Mesendoderm (in vitro differentiated cells): ENCODE data around the gene LPIN2.

Experiments
- DNase-seq: peaks from one replicate; pipeline ENCODE4 v3.0.0; 2013
- H2AK5ac ChIP-seq: 2 replicates; pipeline ENCODE4 v1.6.1; 2013; ENCODE audit warnings: low read length, inconsistent platforms
- H2BK120ac ChIP-seq: 2 replicates; pipeline ENCODE4 v1.6.1; 2013; ENCODE audit warnings: low read depth, mild to moderate bottlenecking, low read length, moderate library complexity, mixed read lengths
- H2BK15ac ChIP-seq: replicated peaks from 2 replicates; pipeline ENCODE4 v1.6.1; 2013; ENCODE audit warnings: low read depth, mild to moderate bottlenecking, moderate library complexity
- H2BK5ac ChIP-seq: 2 replicates; pipeline ENCODE4 v1.6.1; 2013; ENCODE audit warnings: low read length, inconsistent platforms
- H3K18ac ChIP-seq: 2 replicates; pipeline ENCODE4 v1.6.1; 2013; ENCODE audit warnings: mild to moderate bottlenecking, low read length, mixed read lengths
- H3K23ac ChIP-seq: one replicate; pipeline ENCODE4 v1.6.1; 2013; ENCODE audit warnings: low read length
- H3K27ac ChIP-seq: 2 replicates; pipeline ENCODE4 v1.5.1; 2013; ENCODE audit warnings: low read depth, mild to moderate bottlenecking, inconsistent platforms, low read length, moderate library complexity
- H3K27me3 ChIP-seq: 2 replicates; pipeline ENCODE4 v1.6.1; 2013; ENCODE audit warnings: low read length, control low read depth, mild to moderate bottlenecking, inconsistent platforms; ENCODE audit not compliant: insufficient read depth, poor library complexity
- H3K36me3 ChIP-seq: 2 replicates; pipeline ENCODE4 v1.6.1; 2013; ENCODE audit warnings: low read length, inconsistent platforms; ENCODE audit not compliant: control insufficient read depth, insufficient read depth
- H3K4ac ChIP-seq: one replicate; pipeline ENCODE4 v1.6.1; 2013; ENCODE audit warnings: low read depth, mild to moderate bottlenecking, low read length, moderate library complexity
- H3K4me1 ChIP-seq: 2 replicates; pipeline ENCODE4 v1.6.1; 2013; ENCODE audit warnings: low read depth, low read length, inconsistent platforms; ENCODE audit not compliant: control insufficient read depth
- H3K4me2 ChIP-seq: 2 replicates; pipeline ENCODE4 v1.6.1; 2013; ENCODE audit warnings: low read length
- H3K4me3 ChIP-seq: 2 replicates; pipeline ENCODE4 v1.5.1; 2013; ENCODE audit warnings: mild to moderate bottlenecking, low read length
- H3K56ac ChIP-seq: one replicate; pipeline ENCODE4 v1.6.1; 2013; ENCODE audit warnings: low read length
- H3K79me1 ChIP-seq: 2 replicates; pipeline ENCODE4 v1.6.1; 2013; ENCODE audit warnings: low read length, inconsistent platforms
- H3K79me2 ChIP-seq: 2 replicates; pipeline ENCODE4 v1.6.1; 2013; ENCODE audit warnings: mild to moderate bottlenecking, low read length; ENCODE audit not compliant: control insufficient read depth, insufficient read depth
- H3K9ac ChIP-seq: 2 replicates; pipeline ENCODE4 v1.6.1; 2013; ENCODE audit warnings: low read length, inconsistent platforms
- H4K5ac ChIP-seq: one replicate; pipeline ENCODE4 v1.6.1; 2013; ENCODE audit warnings: low read length
- H4K8ac ChIP-seq: one replicate; pipeline ENCODE4 v1.6.1; 2013; ENCODE audit warnings: low read depth, mild to moderate bottlenecking, control low read depth, low read length, moderate library complexity
- WGBS: extraction: QIAGEN DNeasy Blood & Tissue Kit; methylation state at CpG from one replicate; pipeline ENCODE4 v1.1.7; 2013; ENCODE audit warnings: low lambda C conversion rate, missing lambda C conversion rate; ENCODE audit not compliant: insufficient coverage; ENCODE audit errors: extremely low coverage; 5-methylcytosine and 5-hydroxymethylcytosine counted together

Gene LPIN2

GRCh38 chr18:3016585-3017297 is 3.8 kb upstream of the LPIN2 start:
- no CpG with 5 or more reads among the region's 3 CpGs for WGBS
- no peak overlapping the region for H3K4me3 ChIP-seq

GRCh38 chr18:3015851-3016250 is 2.9 kb upstream of the LPIN2 start:
- Histone ChIP-seq H3K18ac (no peak overlapping the region), H3K4ac (no peak overlapping the region), H3K56ac (no peak overlapping the region), H2AK5ac (no peak overlapping the region), H3K27me3 (no peaks in the 10 kb centered on the region), H3K79me2 (peaks cover under 1% of the 10 kb centered on the region), H3K27ac (no peak overlapping the region), H3K79me1 (peaks cover 1% of the 10 kb centered on the region), H2BK15ac (no peak overlapping the region), H3K4me2 (no peak overlapping the region), H3K4me3 (no peak overlapping the region), H2BK5ac (no peak overlapping the region), H3K9ac (no peak overlapping the region), H4K8ac (no peak overlapping the region), H2BK120ac (no peak overlapping the region), H3K36me3 (no peaks in the 10 kb centered on the region), H3K4me1 (no peaks in the 10 kb centered on the region), H4K5ac (no peak overlapping the region), H3K23ac (no peak overlapping the region)
- no CpG with 5 or more reads among the region's 4 CpGs for WGBS
- no peak for DNase-seq

More at GRCh38 chr18:3016585-3017297, 3.8 kb upstream of the LPIN2 start:
- no peak overlapping the region for H3K9ac ChIP-seq
- no peak overlapping the region for H3K4me2 ChIP-seq
- H3K79me1 ChIP-seq = no peaks in the 10 kb centered on the region
- no peaks in the 10 kb centered on the region for H3K79me2 ChIP-seq
- no peak overlapping the region for H3K18ac ChIP-seq
- H3K36me3 ChIP-seq = no peaks in the 10 kb centered on the region
- H2BK120ac ChIP-seq = no peak overlapping the region
- H3K4me1 ChIP-seq = no peaks in the 10 kb centered on the region
- no peak overlapping the region for H2AK5ac ChIP-seq
- H4K8ac ChIP-seq = no peak overlapping the region
- no peak overlapping the region for H3K4ac ChIP-seq
- H3K27me3 ChIP-seq = no peaks in the 10 kb centered on the region
- no peak overlapping the region for H2BK5ac ChIP-seq
- no peak for DNase-seq
- H2BK15ac ChIP-seq = no peak overlapping the region
- no peak overlapping the region for H3K23ac ChIP-seq
- H3K56ac ChIP-seq = no peak overlapping the region
- no peak overlapping the region for H3K27ac ChIP-seq
- no peak overlapping the region for H4K5ac ChIP-seq

- Histone ChIP-seq H3K79me2 (peaks cover 2% of the 10 kb centered on the region), H3K9ac (no peak overlapping the region), H3K18ac (no peak overlapping the region), H2BK5ac (no peak overlapping the region), H3K27ac (no peak overlapping the region), H3K4me3 (no peak overlapping the region), H3K4me1 (no peaks in the 10 kb centered on the region), H2BK15ac (no peak overlapping the region), H3K4me2 (no peak overlapping the region), H3K23ac (no peak overlapping the region), H3K79me1 (peaks cover 3% of the 10 kb centered on the region), H4K5ac (no peak overlapping the region), H3K4ac (no peak overlapping the region), H3K56ac (no peak overlapping the region), H3K36me3 (no peaks in the 10 kb centered on the region), H2AK5ac (no peak overlapping the region), H2BK120ac (no peak overlapping the region), H4K8ac (no peak overlapping the region), H3K27me3 (no peaks in the 10 kb centered on the region)
- no CpG with 5 or more reads among the region's 4 CpGs for whole genome bisulfite sequencing
- peak; percentile 21 for DNase-seq
These were observed 2.3 kb upstream of the LPIN2 start for GRCh38 chr18:3015204-3015592.

- WGBS = no CpG with 5 or more reads among the region's 7 CpGs
- Histone ChIP-seq H3K4me3 (no peak overlapping the region), H2AK5ac (no peak overlapping the region), H3K9ac (no peak overlapping the region), H3K27ac (no peak overlapping the region), H3K79me1 (peaks cover 3% of the 10 kb centered on the region), H3K4me1 (no peaks in the 10 kb centered on the region), H4K5ac (no peak overlapping the region), H3K36me3 (no peaks in the 10 kb centered on the region), H3K4me2 (no peak overlapping the region), H3K4ac (no peak overlapping the region), H2BK5ac (no peak overlapping the region), H3K27me3 (no peaks in the 10 kb centered on the region), H3K56ac (no peak overlapping the region), H2BK15ac (no peak overlapping the region), H3K23ac (no peak overlapping the region), H4K8ac (no peak overlapping the region), H3K79me2 (peaks cover 2% of the 10 kb centered on the region), H2BK120ac (no peak overlapping the region), H3K18ac (no peak overlapping the region)
- DNase-seq = no peak
These were observed 1.7 kb upstream of the LPIN2 start for GRCh38 chr18:3014503-3015203.

GRCh38 chr18:3012136-3013023 is 564 bp downstream of the LPIN2 start:
- H3K56ac ChIP-seq = peak overlapping the region; percentile 85
- no peak overlapping the region for H2AK5ac ChIP-seq
- H3K4ac ChIP-seq = peak overlapping the region; percentile 85
- H3K36me3 ChIP-seq = no peaks in the 10 kb centered on the region
- H3K79me2 ChIP-seq = peaks cover 2% of the 10 kb centered on the region
- no peak overlapping the region for H4K5ac ChIP-seq
- no peak overlapping the region for H2BK5ac ChIP-seq
- H3K79me1 ChIP-seq = peaks cover 3% of the 10 kb centered on the region
- peak overlapping the region; percentile 94 for H2BK15ac ChIP-seq
- H3K27me3 ChIP-seq = no peaks in the 10 kb centered on the region
- H3K4me1 ChIP-seq = no peaks in the 10 kb centered on the region
- H2BK120ac ChIP-seq = peak overlapping the region; percentile 94
- WGBS = no CpG with 5 or more reads among the region's 78 CpGs
- peak overlapping the region; percentile 99 for H3K18ac ChIP-seq
- H3K9ac ChIP-seq = peak overlapping the region; percentile 76
- DNase-seq = peak; percentile 33
- H4K8ac ChIP-seq = peak overlapping the region; percentile 98
- peak overlapping the region; percentile 56 for H3K4me3 ChIP-seq
- H3K23ac ChIP-seq = no peak overlapping the region
- H3K4me2 ChIP-seq = peak overlapping the region; percentile 45
- peak overlapping the region; percentile 98 for H3K27ac ChIP-seq
